BLaER1 treated with 17β-estradiol and CSF1 and Interleukin-3, amounts not matched to agents 10 nM and 100 nM (cell line): ENCODE results near the gene PRRX2.
A peak's percentile ranks its signal among the peaks of the same experiment; 100 is the strongest.

Experiments
- H3K27ac ChIP-seq, 11 experiments: shearing (Covaris generic); formaldehyde crosslinking; 2 replicates each; pipeline ENCODE4 v1.8.1; 2022
- H3K27me3 ChIP-seq, 11 experiments: shearing (Covaris generic); formaldehyde crosslinking; 2 replicates each; pipeline ENCODE4 v1.8.1; 2022
- H3K36me3 ChIP-seq, 11 experiments: shearing (Covaris generic); formaldehyde crosslinking; 2 replicates each; pipeline ENCODE4 v1.8.1; 2022
- H3K4me1 ChIP-seq, 10 experiments: shearing (Covaris generic); formaldehyde crosslinking; 2 replicates each; pipeline ENCODE4 v1.8.1; 2022
- H3K4me2 ChIP-seq, 11 experiments: shearing (Covaris generic); formaldehyde crosslinking; 2 replicates each; pipeline ENCODE4 v1.8.1; 2022
- H3K4me3 ChIP-seq, 10 experiments: shearing (Covaris generic); formaldehyde crosslinking; 2 replicates each; pipeline ENCODE4 v1.8.1; 2022
- H3K9ac ChIP-seq, 11 experiments: shearing (Covaris generic); formaldehyde crosslinking; 2 replicates each; pipeline ENCODE4 v1.8.1; 2022
- H3K9me3 ChIP-seq, 11 experiments: shearing (Covaris generic); formaldehyde crosslinking; replicated peaks in 1 of 11; 2 replicates each; pipeline ENCODE4 v1.8.1; 2022
- H4K20me1 ChIP-seq, 11 experiments: shearing (Covaris generic); formaldehyde crosslinking; 2 replicates each; pipeline ENCODE4 v1.8.1; 2022
- Cebpa-rat ChIP-seq, 11 experiments: shearing (Covaris generic); IDR thresholded peaks; 2 replicates each; pipeline ENCODE4 v1.8.1; 2022

The PRRX2 gene

GRCh38 chr9:129762985-129763926, 97.8 kb downstream of the PRRX2 start:
- H3K9ac ChIP-seq = peak overlapping the region in 9 of 11 experiments; percentile 7 to 66 (median 56); a peak in 14 of 22 replicates
- H3K36me3 ChIP-seq = no peaks in the 10 kb centered on the region
- H3K4me2 ChIP-seq = peak overlapping the region in 10 of 11 experiments; percentile 57 to 88 (median 74); a peak in 19 of 22 replicates
- 0 out of 20 replicates have a peak overlapping the region, but pooled peaks of 1 of the 10 experiments have one; percentile 12 for H3K4me3 ChIP-seq
- no peaks in the 10 kb centered on the region for H3K27me3 ChIP-seq
- peak in 1 of 11 experiments; percentile 7; a peak in 2 of 22 replicates for TF ChIP-seq Cebpa-rat (IDR thresholded peaks at IDR 0.05)
- peaks cover 11 to 91% (median 70%) of the 10 kb centered on the region in 10 experiments for H3K4me1 ChIP-seq
- no peaks in the 10 kb centered on the region for H4K20me1 ChIP-seq
- H3K9me3 ChIP-seq = no peaks in the 10 kb centered on the region
- H3K27ac ChIP-seq = peak overlapping the region in 10 of 11 experiments; percentile 45 to 85 (median 73); a peak in 19 of 22 replicates

DNA sequence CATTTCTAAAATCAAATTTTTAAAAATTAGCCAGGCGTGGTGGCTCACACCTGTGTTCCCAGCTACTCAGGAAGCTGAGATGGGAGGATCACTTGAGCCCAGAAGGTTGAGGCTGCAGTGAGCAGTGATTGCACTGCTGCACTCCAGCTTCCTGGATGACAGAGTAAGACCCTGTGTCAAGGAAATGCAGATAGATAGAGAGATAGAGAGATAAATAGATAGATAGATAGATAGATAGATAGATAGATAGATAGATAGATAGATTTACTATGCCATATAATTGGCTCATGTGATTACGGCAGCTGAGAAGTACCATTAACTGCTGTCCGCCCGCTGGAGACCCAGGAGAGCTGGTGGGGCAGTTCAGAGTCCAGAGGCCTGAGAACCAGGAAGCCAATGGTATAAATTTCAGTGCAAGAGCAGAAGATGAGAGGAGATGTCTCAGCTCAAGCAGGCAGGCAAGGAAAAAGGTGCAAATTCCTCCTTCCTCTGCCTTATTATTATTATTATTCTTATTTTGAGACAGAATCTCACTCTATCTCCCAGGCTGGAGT, 100.4 kb downstream of the PRRX2 start:
- Histone ChIP-seq H3K27me3 (no peaks in the 10 kb centered on the region), H3K36me3 (no peaks in the 10 kb centered on the region), H3K4me2 (peak overlapping the region in 6 of 11 experiments; percentile 2 to 88 (median 38); a peak in 9 of 22 replicates), H3K9me3 (no peaks in the 10 kb centered on the region), H3K4me1 (peaks cover 9 to 76% (median 48%) of the 10 kb centered on the region in 10 experiments), H4K20me1 (no peaks in the 10 kb centered on the region), H3K9ac (no peak overlapping the region), H3K27ac (peak overlapping the region in 2 of 11 experiments; percentile 6 to 83; a peak in 3 of 22 replicates), H3K4me3 (no peak overlapping the region)
- no peak for TF ChIP-seq Cebpa-rat (IDR thresholded peaks at IDR 0.05)

GRCh38 chr9:129768486-129768885, 103.0 kb downstream of the PRRX2 start:
- Histone ChIP-seq H3K9me3 (no peaks in the 10 kb centered on the region), H3K4me2 (no peak overlapping the region), H3K4me1 (peaks cover 0 to 68% (median 30%) of the 10 kb centered on the region in 10 experiments; a peak in 17 of 20 replicates), H4K20me1 (no peaks in the 10 kb centered on the region), H3K27ac (no peak overlapping the region; a peak in 1 of 22 replicates), H3K4me3 (no peak overlapping the region), H3K27me3 (no peaks in the 10 kb centered on the region), H3K36me3 (no peaks in the 10 kb centered on the region), H3K9ac (no peak overlapping the region)
- no peak for TF ChIP-seq Cebpa-rat (IDR thresholded peaks at IDR 0.05)

DNA sequence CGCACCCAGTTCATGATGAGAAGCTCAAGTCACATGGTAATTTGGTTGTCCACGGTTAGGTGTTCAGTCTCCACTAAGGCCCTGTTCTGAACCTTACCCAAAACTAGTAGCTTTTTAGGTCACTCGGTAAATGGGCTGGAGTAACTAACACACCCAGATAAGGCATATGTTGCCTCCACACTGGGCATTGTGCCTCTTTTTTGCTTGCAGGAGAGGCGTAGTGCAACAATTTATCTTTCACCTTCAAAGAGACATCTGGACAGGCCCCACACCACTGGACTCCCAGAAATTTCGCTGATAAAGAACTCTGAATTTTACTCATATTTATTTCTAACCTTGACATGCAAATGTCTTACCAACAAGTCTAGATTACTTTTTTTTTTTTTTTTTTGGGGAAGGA, 104.2 kb downstream of the PRRX2 start:
- no peak overlapping the region for H3K4me2 ChIP-seq
- H3K4me1 ChIP-seq = peaks cover 3 to 67% (median 28%) of the 10 kb centered on the region in 10 experiments
- peaks cover 0 to 2% (median 0%) of the 10 kb centered on the region in 11 experiments; a peak in 5 of 22 replicates for H3K27me3 ChIP-seq
- no peak for TF ChIP-seq Cebpa-rat (IDR thresholded peaks at IDR 0.05)
- no peak overlapping the region for H3K4me3 ChIP-seq
- H3K36me3 ChIP-seq = no peaks in the 10 kb centered on the region
- no peak overlapping the region for H3K9ac ChIP-seq
- H4K20me1 ChIP-seq = no peaks in the 10 kb centered on the region
- 0 out of 22 replicates have a peak overlapping the region, but pooled peaks of 2 of the 11 experiments have one; percentile 2 to 11 for H3K27ac ChIP-seq
- H3K9me3 ChIP-seq = no peaks in the 10 kb centered on the region

GRCh38 chr9:129770741-129771140, 105.3 kb downstream of the PRRX2 start:
- Histone ChIP-seq H3K4me2 (no peak overlapping the region), H3K27ac (no peak overlapping the region), H3K9ac (no peak overlapping the region), H3K36me3 (no peaks in the 10 kb centered on the region), H3K4me3 (no peak overlapping the region), H3K27me3 (peaks cover 0 to 7% (median 0%) of the 10 kb centered on the region in 11 experiments; a peak in 5 of 22 replicates), H4K20me1 (no peaks in the 10 kb centered on the region), H3K4me1 (peaks cover 13 to 67% (median 30%) of the 10 kb centered on the region in 10 experiments), H3K9me3 (no peaks in the 10 kb centered on the region)
- no peak for TF ChIP-seq Cebpa-rat (IDR thresholded peaks at IDR 0.05)
